DMS114 treated with DMSO at 0.1 percent for 48 hours (cell line): Measurements from ENCODE around the gene STXBP5L.
"Not testable (repeated sequence)": the region's sequence is repeated elsewhere in the genome, so short reads cannot be mapped to it uniquely, and the experiment has no call there.

Experiments
- DNase-seq: peaks from one replicate; lab custom pipeline; 2025; ENCODE audit not compliant: unreplicated experiment; lab: John Stamatoyannopoulos, UW

The STXBP5L gene

GRCh38 chr3:120908030-120908794, at the start of gene STXBP5L:
TSS of gene STXBP5L (plus strand) at chr3:120908205. CDS start at chr3:120909579, 1,374 bp downstream.
- DNase-seq: no peak

GRCh38 chr3:120858521-120858920, 49.5 kb upstream of the STXBP5L start:
- no peak for DNase-seq

- no peak for DNase-seq
These were observed 43.5 kb upstream of the STXBP5L start for GRCh38 chr3:120864541-120864940.

- no peak for DNase-seq
These were observed 32.5 kb upstream of the STXBP5L start for GRCh38 chr3:120875507-120875906.

GRCh38 chr3:120875989-120876388, 32.0 kb upstream of the STXBP5L start:
- no peak for DNase-seq

GRCh38 chr3:120879411-120879810, 28.6 kb upstream of the STXBP5L start:
- no peak for DNase-seq

- DNase-seq: no peak
These were observed 15.1 kb upstream of the STXBP5L start for GRCh38 chr3:120892921-120893320.

GRCh38 chr3:120894316-120895057, 13.5 kb upstream of the STXBP5L start:
- no peak for DNase-seq

GRCh38 chr3:120901716-120902115, 6.3 kb upstream of the STXBP5L start:
- not testable (repeated sequence) for DNase-seq

- DNase-seq: no peak
These were observed 4.8 kb upstream of the STXBP5L start for GRCh38 chr3:120903221-120903620.

GRCh38 chr3:120907659-120908029, 361 bp upstream of the STXBP5L start:
- no peak for DNase-seq

GRCh38 chr3:120908795-120909601, 993 bp downstream of the STXBP5L start:
- peak; percentile 14 for DNase-seq

GRCh38 chr3:120909602-120909878, 1.5 kb downstream of the STXBP5L start:
- DNase-seq: no peak

GRCh38 chr3:120926146-120926545, 18.1 kb downstream of the STXBP5L start:
- no peak for DNase-seq

GRCh38 chr3:120928991-120929390, 21.0 kb downstream of the STXBP5L start:
- no peak for DNase-seq

- no peak for DNase-seq
These were observed 23.6 kb downstream of the STXBP5L start for GRCh38 chr3:120931593-120931992.

- DNase-seq: no peak
These were observed 48.1 kb downstream of the STXBP5L start for GRCh38 chr3:120956143-120956542.

- no peak for DNase-seq
These were observed 74.8 kb downstream of the STXBP5L start for GRCh38 chr3:120982608-120983320.

- no peak for DNase-seq
These were observed 75.3 kb downstream of the STXBP5L start for GRCh38 chr3:120983321-120983665.

- DNase-seq: no peak
These were observed 75.8 kb downstream of the STXBP5L start for GRCh38 chr3:120983841-120984240.

GRCh38 chr3:120985242-120985641, 77.2 kb downstream of the STXBP5L start:
- no peak for DNase-seq
